CD4-positive, alpha-beta T cell treated with Interleukin-2 at 100 ng/mL for 4 hours (primary cell): Measurements from ENCODE around the gene NTN5.

Experiments
- DNase-seq: peaks from one replicate; pipeline ENCODE4 v3.0.0-alpha.2; 2020; ENCODE audit warnings: low spot score

NTN5 gene

GRCh38 chr19:48614436-48615230, 58.2 kb downstream of the NTN5 start, which contains the start of gene FAM83E:
Gene FAM83E, minus strand, starts transcription at chr19:48615076. Its CDS starts 1,704 bp downstream, at chr19:48613372.
- no peak for DNase-seq

GRCh38 chr19:48613852-48614435, 58.9 kb downstream of the NTN5 start:
- no peak for DNase-seq

- DNase-seq: no peak
Measured at GRCh38 chr19:48613024-48613851, 59.6 kb downstream of the NTN5 start.

- no peak for DNase-seq
Measured at GRCh38 chr19:48611872-48612271, 60.9 kb downstream of the NTN5 start.
